HepG2 (cell line): ENCODE measurements around the gene NEU1. TPM values are rescaled to one million over a fixed set of nuclear protein-coding genes. Genes with fewer than 3 reads are reported as not detected.

ENCODE experiments used
- ATAC-seq: fragments of 200-7000 bp; cut with Tn5 transposase; 3 replicates; pipeline ENCODE4 v1.9.1; 2020; ENCODE audit warnings: mild to moderate bottlenecking, moderate library complexity
- BruUV-seq: library from RNA; stranded (reverse); fragments of 400-500 nt; replicated peaks from 2 replicates; lab custom pipeline; 2021; lab: Mats Ljungman, UMichigan
- CTCF ChIA-PET: fragments of 300-600 bp; formaldehyde crosslinking; extraction: SDS; loops from one replicate; lab custom pipeline; 2021; ENCODE audit warnings: low total read pairs, inconsistent platforms, low intra/inter-chr PET ratio; lab: Yijun Ruan, JAX
- POLR2A ChIA-PET: fragments of 350-600 bp; sonication (Branson Sonifier 250); formaldehyde crosslinking; loops from one replicate; lab custom pipeline; 2020; ENCODE audit warnings: antibody characterized with exemption, inconsistent platforms; lab: Yijun Ruan, JAX
- DNase-seq: peaks from one replicate; pipeline ENCODE4 v3.0.0-alpha.2; 2015; ENCODE audit warnings: low spot score
- FAIRE-seq: peaks from 3 replicates; lab custom pipeline; 2011; peaks lifted over from hg19 to GRCh38; lab: Jason Lieb, UNC
- H2AFZ ChIP-seq: one replicate; pipeline ENCODE4 v1.6.1; 2011; ENCODE audit warnings: low read length, inconsistent platforms
- H3K27ac ChIP-seq: fragments of 300-600 bp; 3 replicates; pipeline ENCODE4 v1.8.0; 2011; ENCODE audit warnings: mixed run types, mild to moderate bottlenecking, mixed read lengths, low read length, inconsistent platforms; ENCODE audit not compliant: insufficient read depth; ENCODE audit errors: extremely low read length
- H3K27me3 ChIP-seq, 2 experiments: fragments of 200-600 bp in 1 of 2; 2 replicates in 1 of 2; 3 replicates in 1 of 2; pipeline versions ENCODE4 v1.6.0 to v1.8.0; 2011; ENCODE audit warnings: low read length in 2 of 2, mild to moderate bottlenecking in 2 of 2, moderate library complexity in 2 of 2, inconsistent platforms in 1 of 2; ENCODE audit not compliant: insufficient read depth in 2 of 2, control insufficient read depth in 1 of 2
- H3K36me3 ChIP-seq, 2 experiments: fragments of 200-600 bp in 1 of 2; replicated peaks in 1 of 2; 2 replicates in 1 of 2; 3 replicates in 1 of 2; pipeline versions ENCODE4 v1.5.1 to v1.8.0; 2011; ENCODE audit warnings: low read length in 2 of 2, inconsistent platforms in 1 of 2; ENCODE audit not compliant: insufficient read depth in 2 of 2, control insufficient read depth in 1 of 2
- H3K4me1 ChIP-seq: 2 replicates; pipeline ENCODE4 v1.5.1; 2012; ENCODE audit warnings: low read length, inconsistent platforms; ENCODE audit not compliant: insufficient read depth
- H3K4me2 ChIP-seq: 2 replicates; pipeline ENCODE4 v1.6.0; 2011; ENCODE audit warnings: low read depth, low read length, inconsistent platforms
- H3K4me3 ChIP-seq, 3 experiments: fragments of 200-600 bp in 1 of 3; sonication (generic), shearing (Covaris generic) in 1 of 3; replicated peaks in 1 of 3; 2 replicates each; pipeline ENCODE4 v1.5.1; 2011 to 2016; ENCODE audit warnings: low read length in 3 of 3, inconsistent platforms in 2 of 3, low read depth in 2 of 3, mild to moderate bottlenecking in 2 of 3, control low read depth in 1 of 3, mixed read lengths in 1 of 3; ENCODE audit not compliant: insufficient read depth in 1 of 3
- H3K79me2 ChIP-seq: one replicate; pipeline ENCODE4 v1.6.1; 2011; ENCODE audit warnings: low read length, inconsistent platforms; ENCODE audit not compliant: insufficient read depth
- H3K9ac ChIP-seq: 2 replicates; pipeline ENCODE4 v1.6.0; 2011; ENCODE audit warnings: mild to moderate bottlenecking, low read depth, low read length, inconsistent platforms; ENCODE audit not compliant: insufficient read depth
- H3K9me3 ChIP-seq: 2 replicates; pipeline ENCODE4 v1.5.1; 2012; ENCODE audit warnings: mild to moderate bottlenecking, low read length
- H4K20me1 ChIP-seq: 2 replicates; pipeline ENCODE4 v1.6.0; 2011; ENCODE audit warnings: inconsistent platforms, mild to moderate bottlenecking, low read length, moderate library complexity; ENCODE audit not compliant: insufficient read depth
- MTA1 ChIP-seq: sonication (generic); formaldehyde crosslinking; IDR thresholded peaks from 2 replicates; pipeline ENCODE4 v1.4.0; 2020; ENCODE audit warnings: missing genetic modification reagents, mild to moderate bottlenecking, borderline replicate concordance
- MXI1 ChIP-seq: IDR thresholded peaks from 3 replicates; pipeline ENCODE4 v1.6.1; 2012; ENCODE audit warnings: low read depth, low read length, inconsistent platforms, borderline replicate concordance
- PAX8 ChIP-seq: sonication (generic); formaldehyde crosslinking; IDR thresholded peaks from 2 replicates; pipeline ENCODE4 v1.8.0; 2022; ENCODE audit warnings: mild to moderate bottlenecking, missing genetic modification reagents, borderline replicate concordance
- POLR2AphosphoS5 ChIP-seq: IDR thresholded peaks from 2 replicates; pipeline ENCODE4 v1.6.1; 2012; ENCODE audit warnings: low read depth, low read length
- RBFOX2 ChIP-seq: fragments of 200-400 bp; formaldehyde crosslinking; IDR thresholded peaks from 2 replicates; pipeline ENCODE4 v1.6.1; 2017; ENCODE audit warnings: low read depth, mild to moderate bottlenecking, low read length
- RFXAP ChIP-seq: sonication (generic); formaldehyde crosslinking; IDR thresholded peaks from 2 replicates; pipeline ENCODE4 v1.4.0; 2020; ENCODE audit warnings: missing genetic modification reagents, borderline replicate concordance
- SOX5 ChIP-seq: IDR thresholded peaks from 2 replicates; pipeline ENCODE4 v1.6.1; 2016; ENCODE audit warnings: borderline replicate concordance
- SRSF9 ChIP-seq: fragments of 200-400 bp; formaldehyde crosslinking; IDR thresholded peaks from 2 replicates; pipeline ENCODE4 v1.6.1; 2018; ENCODE audit warnings: borderline replicate concordance, mild to moderate bottlenecking, low read depth, low read length; ENCODE audit not compliant: insufficient read depth, poor library complexity, severe bottlenecking
- ZBTB33 ChIP-seq: sonication (generic); formaldehyde crosslinking; IDR thresholded peaks from 2 replicates; pipeline ENCODE4 v1.4.0; 2020; ENCODE audit warnings: missing genetic modification reagents
- ZC3H13 ChIP-seq: sonication (generic); formaldehyde crosslinking; IDR thresholded peaks from 2 replicates; pipeline ENCODE4 v1.8.1; 2023; ENCODE audit warnings: mild to moderate bottlenecking, missing genetic modification reagents, moderate library complexity
- ZFP90 ChIP-seq: sonication (generic); formaldehyde crosslinking; IDR thresholded peaks from 2 replicates; pipeline ENCODE4 v1.8.0; 2022; ENCODE audit warnings: missing genetic modification reagents, mild to moderate bottlenecking, inconsistent platforms, borderline replicate concordance
- ZNF121 ChIP-seq: sonication (generic); formaldehyde crosslinking; IDR thresholded peaks from 2 replicates; pipeline ENCODE4 v1.5.0; 2020; ENCODE audit warnings: mild to moderate bottlenecking, missing genetic modification reagents
- ZNF20 ChIP-seq: sonication (generic); formaldehyde crosslinking; IDR thresholded peaks from 2 replicates; pipeline ENCODE4 v1.4.0; 2020; ENCODE audit warnings: mild to moderate bottlenecking, moderate library complexity, missing genetic modification reagents
- ZNF367 ChIP-seq: sonication (generic); formaldehyde crosslinking; IDR thresholded peaks from 2 replicates; pipeline ENCODE4 v1.4.0; 2020; ENCODE audit warnings: missing genetic modification reagents, borderline replicate concordance
- ZNF468 ChIP-seq: sonication (generic); formaldehyde crosslinking; IDR thresholded peaks from 2 replicates; pipeline ENCODE4 v1.8.0; 2022; ENCODE audit warnings: mild to moderate bottlenecking, moderate library complexity, missing genetic modification reagents
- ZNF597 ChIP-seq: sonication (generic); formaldehyde crosslinking; IDR thresholded peaks from 2 replicates; pipeline ENCODE4 v1.5.0; 2020; ENCODE audit warnings: missing genetic modification reagents
- WGBS: methylation state at CpG from one replicate; pipeline ENCODE4 v1.1.6; 2017; ENCODE audit warnings: low lambda C conversion rate; 5-methylcytosine and 5-hydroxymethylcytosine counted together
- in situ Hi-C: cut with HindIII; loops from 2 replicates; pipeline ENCODE4 v1.10.0; 2017; ENCODE audit warnings: low pct_unique_long_range_greater_than_20kb; ENCODE audit not compliant: extremely low pct_ligation_motif_present
- intact Hi-C: fragments of 100-400 bp; cut with micrococcal nuclease; formaldehyde crosslinking; loops from one replicate; pipeline ENCODE4 v1.10.0; 2022; ENCODE audit not compliant: unreplicated experiment
- polyA plus RNA-seq, 8 experiments: library from polyadenylated mRNA; depleted of rRNA in 3 of 8; stranded (reverse) in 7 of 8; unstranded in 1 of 8; fragments of >200 nt; fragmentation: Illumina TruSeq in 4 of 8; extraction: Trizol in 4 of 8; gene quantifications; 2 replicates each; pipeline versions ENCODE4 v1.2.1 to v1.2.3, GENCODE V29; 2011 to 2016; ENCODE audit warnings: low read depth in 4 of 8, missing spikeins in 1 of 8, mixed read lengths in 1 of 8; ENCODE audit not compliant: insufficient read depth in 1 of 8
- total RNA-seq, 5 experiments: library from RNA; depleted of rRNA; stranded (reverse); fragments of >200 nt; fragmentation: Illumina TruSeq; extraction: Trizol; gene quantifications; 2 replicates each; pipeline ENCODE4 v1.2.3, GENCODE V29; 2016; ENCODE audit warnings: low read depth in 1 of 5
- TF ChIP-seq, protein P1 (sequence below): sonication (generic); formaldehyde crosslinking; IDR thresholded peaks from 2 replicates; pipeline ENCODE4 v1.4.0; 2020; ENCODE audit warnings: missing genetic modification reagents
- TF ChIP-seq, protein P2 (sequence below): sonication (generic); formaldehyde crosslinking; IDR thresholded peaks from 2 replicates; pipeline ENCODE4 v1.8.0; 2022; ENCODE audit warnings: mild to moderate bottlenecking, missing genetic modification reagents, borderline replicate concordance

Gene NEU1
- total and polyA plus RNA-seq, 2 of the 13 experiments (the other 11 are each of a cell fraction or from before 2014, with no cell fraction given): 215 to 297 TPM

DNA sequence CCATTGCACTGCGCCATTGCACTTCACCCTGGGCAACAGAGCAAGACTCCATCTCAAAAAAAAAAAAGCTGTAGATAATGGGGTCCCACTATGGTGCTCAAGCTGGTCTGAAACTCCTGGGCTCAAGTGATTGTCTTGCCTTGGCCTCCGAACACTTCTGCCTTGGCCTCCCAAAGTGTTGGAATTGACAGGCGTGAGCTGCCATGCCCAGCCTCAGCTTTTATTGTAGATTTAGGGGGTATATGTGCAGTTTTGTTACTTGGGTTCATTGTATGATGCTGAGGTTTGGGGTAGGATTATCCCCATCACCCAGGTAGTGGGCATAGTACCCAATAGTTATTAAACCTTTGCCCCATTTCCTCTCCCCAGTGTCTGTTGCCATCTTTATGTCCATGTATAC is 23.7 kb downstream of the NEU1 start:
- Histone ChIP-seq H2AFZ (no peak overlapping the region), H3K79me2 (peaks cover 35% of the 10 kb centered on the region), H3K36me3 (peaks cover 12 to 33% of the 10 kb centered on the region in 2 experiments), H3K4me3 (no peak overlapping the region), H4K20me1 (peaks cover 43% of the 10 kb centered on the region), H3K9ac (no peak overlapping the region), H3K27me3 (peaks cover 0 to 2% of the 10 kb centered on the region in 2 experiments; a peak in 1 of 5 replicates), H3K4me1 (peaks cover 41% of the 10 kb centered on the region), H3K4me2 (no peak overlapping the region), H3K9me3 (no peaks in the 10 kb centered on the region), H3K27ac (no peak overlapping the region)
- ATAC-seq: no peak
- in situ Hi-C loops: no loop called here
- no peak for FAIRE-seq
- POLR2A ChIA-PET: interaction anchor here (1.1 to 15.7 kb wide), 7 partner anchors 8 to 100 kb away, joined by 3 to 264 read pairs (median 11); partner anchors contain the start of genes HSPA1B, MSH5 and NEU1
- DNase-seq: no peak
- WGBS: 100% methylated on average over 2 of the region's 3 CpGs
- CTCF ChIA-PET: no interaction called here
- no TSS peak for BruUV-seq
- intact Hi-C loops: loop anchor here (10.0 kb wide), 1 partner anchor 116 kb away; the partner anchor contains the start of genes NELFE and SKIC2
- TF ChIP-seq ZNF121 (0 out of 2 replicates have a peak, but pooled peaks have one; percentile 24), RFXAP (CRISPR knock-in tag) (no peak), ZNF597 (CRISPR knock-in tag) (no peak), MTA1 (CRISPR knock-in tag) (no peak), ZNF20 (CRISPR knock-in tag) (no peak), SRSF9 (no peak), ZC3H13 (CRISPR knock-in tag) (0 out of 2 replicates have a peak, but pooled peaks have one; percentile 55), SOX5 (no peak), ZNF367 (no peak), PAX8 (CRISPR knock-in tag) (no peak), ZBTB33 (CRISPR knock-in tag) (0 out of 2 replicates have a peak, but pooled peaks have one; percentile 29), POLR2AphosphoS5 (peak; percentile 34; the same call in 1 of the 2 replicates), ZFP90 (CRISPR knock-in tag) (no peak), RBFOX2 (peak; percentile 51), MXI1 (no peak), ZNF468 (CRISPR knock-in tag) (no peak)
- TF ChIP-seq, protein P1, sequence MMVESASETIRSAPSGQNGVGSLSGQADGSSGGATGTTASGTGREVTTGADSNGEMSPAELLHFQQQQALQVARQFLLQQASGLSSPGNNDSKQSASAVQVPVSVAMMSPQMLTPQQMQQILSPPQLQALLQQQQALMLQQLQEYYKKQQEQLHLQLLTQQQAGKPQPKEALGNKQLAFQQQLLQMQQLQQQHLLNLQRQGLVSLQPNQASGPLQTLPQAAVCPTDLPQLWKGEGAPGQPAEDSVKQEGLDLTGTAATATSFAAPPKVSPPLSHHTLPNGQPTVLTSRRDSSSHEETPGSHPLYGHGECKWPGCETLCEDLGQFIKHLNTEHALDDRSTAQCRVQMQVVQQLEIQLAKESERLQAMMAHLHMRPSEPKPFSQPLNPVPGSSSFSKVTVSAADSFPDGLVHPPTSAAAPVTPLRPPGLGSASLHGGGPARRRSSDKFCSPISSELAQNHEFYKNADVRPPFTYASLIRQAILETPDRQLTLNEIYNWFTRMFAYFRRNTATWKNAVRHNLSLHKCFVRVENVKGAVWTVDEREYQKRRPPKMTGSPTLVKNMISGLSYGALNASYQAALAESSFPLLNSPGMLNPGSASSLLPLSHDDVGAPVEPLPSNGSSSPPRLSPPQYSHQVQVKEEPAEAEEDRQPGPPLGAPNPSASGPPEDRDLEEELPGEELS (CRISPR knock-in tag): no peak
- TF ChIP-seq, protein P2, sequence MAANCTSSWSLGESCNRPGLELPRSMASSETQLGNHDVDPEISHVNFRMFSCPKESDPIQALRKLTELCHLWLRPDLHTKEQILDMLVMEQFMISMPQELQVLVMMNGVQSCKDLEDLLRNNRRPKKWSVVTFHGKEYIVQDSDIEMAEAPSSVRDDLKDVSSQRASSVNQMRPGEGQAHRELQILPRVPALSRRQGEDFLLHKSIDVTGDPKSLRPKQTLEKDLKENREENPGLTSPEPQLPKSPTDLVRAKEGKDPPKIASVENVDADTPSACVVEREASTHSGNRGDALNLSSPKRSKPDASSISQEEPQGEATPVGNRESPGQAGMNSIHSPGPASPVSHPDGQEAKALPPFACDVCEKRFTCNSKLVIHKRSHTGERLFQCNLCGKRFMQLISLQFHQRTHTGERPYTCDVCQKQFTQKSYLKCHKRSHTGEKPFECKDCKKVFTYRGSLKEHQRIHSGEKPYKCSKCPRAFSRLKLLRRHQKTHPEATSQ: no peak
